ENCODE measurements around the gene SYNE4.

The SYNE4 gene

GRCh38 chr19:36025541-36025940, 16.9 kb upstream of the SYNE4 start:
- DNase-seq: no peak

GRCh38 chr19:36023432-36023831, 14.8 kb upstream of the SYNE4 start:
- DNase-seq: no peak

- no peak for DNase-seq
Measured at GRCh38 chr19:36019061-36019670, 10.6 kb upstream of the SYNE4 start.

GRCh38 chr19:36014012-36014924, 5.7 kb upstream of the SYNE4 start, which contains the start of gene ALKBH6:
Gene ALKBH6, minus strand, starts transcription at chr19:36014213. Its CDS starts 816 bp downstream, at chr19:36013397.
- peak; percentile 96 for DNase-seq

GRCh38 chr19:36013280-36014011, 4.8 kb upstream of the SYNE4 start:
- DNase-seq: no peak

GRCh38 chr19:36010402-36010801, 1.8 kb upstream of the SYNE4 start:
- DNase-seq: no peak

GRCh38 chr19:36009633-36010379, 1.2 kb upstream of the SYNE4 start:
- DNase-seq: no peak

- DNase-seq: no peak
Measured at GRCh38 chr19:36009220-36009619, 607 bp upstream of the SYNE4 start.

GRCh38 chr19:36006955-36007354, 1.7 kb downstream of the SYNE4 start:
- DNase-seq: no peak

GRCh38 chr19:36003284-36003683, 5.3 kb downstream of the SYNE4 start:
- no peak for DNase-seq

GRCh38 chr19:36001605-36002004, 7.0 kb downstream of the SYNE4 start:
- DNase-seq: no peak

GRCh38 chr19:35996777-35997176, 11.8 kb downstream of the SYNE4 start:
- DNase-seq: no peak

GRCh38 chr19:35995048-35995993, 13.3 kb downstream of the SYNE4 start, which contains the start of gene SDHAF1:
Gene SDHAF1, plus strand, starts transcription at chr19:35995188. Its CDS starts 87 bp downstream, at chr19:35995275.
- DNase-seq: no peak

- no peak for DNase-seq
Measured at GRCh38 chr19:35993923-35994598, 14.6 kb downstream of the SYNE4 start.

- no peak for DNase-seq
Measured at GRCh38 chr19:35992907-35993765, 15.5 kb downstream of the SYNE4 start.

- DNase-seq: no peak
Measured at GRCh38 chr19:35991731-35992450, 16.7 kb downstream of the SYNE4 start.

- DNase-seq: no peak
Measured at GRCh38 chr19:35990771-35991730, 17.6 kb downstream of the SYNE4 start.

GRCh38 chr19:35990156-35990555, 18.5 kb downstream of the SYNE4 start:
- DNase-seq: no peak
